GM12878 (cell line): ENCODE measurements around the gene SULF2. TPM values are rescaled to one million over a fixed set of nuclear protein-coding genes. Genes with fewer than 3 reads are reported as not detected.

ENCODE experiments used
- ATAC-seq: fragments of 200-7000 bp; cut with Tn5 transposase; 3 replicates; pipeline ENCODE4 v1.9.1; 2020; ENCODE audit warnings: mild to moderate bottlenecking, moderate library complexity
- BruUV-seq: library from RNA; stranded (reverse); fragments of 400-500 nt; replicated peaks from 2 replicates; lab custom pipeline; 2021; lab: Mats Ljungman, UMichigan
- CTCF ChIA-PET: fragments of 300-600 bp; sonication (Branson Sonifier 250); formaldehyde crosslinking; extraction: SDS; loops from one replicate; lab custom pipeline; 2021; ENCODE audit warnings: inconsistent platforms; lab: Yijun Ruan, JAX
- POLR2A ChIA-PET: fragments of 350-600 bp; formaldehyde crosslinking; extraction: SDS; loops from one replicate; lab custom pipeline; 2021; ENCODE audit warnings: inconsistent platforms; lab: Charles Lee
- RAD21 ChIA-PET: fragments of 300-600 bp; sonication (Branson Sonifier 250); formaldehyde crosslinking; loops from one replicate; lab custom pipeline; 2023; ENCODE audit warnings: antibody characterized with exemption; ENCODE audit not compliant: unreplicated experiment; lab: Charles Lee
- SMC1A ChIA-PET: fragments of 300-600 bp; sonication (Branson Sonifier 250); formaldehyde crosslinking; loops from one replicate; lab custom pipeline; 2023; ENCODE audit not compliant: unreplicated experiment, uncharacterized antibody; lab: Charles Lee
- DNase-seq: peaks from one replicate; pipeline ENCODE4 v3.0.0-alpha.2; 2011; ENCODE audit warnings: low read depth, low spot score
- FAIRE-seq: peaks from 3 replicates; lab custom pipeline; 2011; peaks lifted over from hg19 to GRCh38; lab: Jason Lieb, UNC
- H2AFZ ChIP-seq: 2 replicates; pipeline ENCODE4 v1.6.0; 2011; ENCODE audit warnings: low read depth, low read length, control low read depth; ENCODE audit not compliant: control insufficient read depth
- H3K27ac ChIP-seq: 2 replicates; pipeline ENCODE4 v1.5.1; 2011; ENCODE audit warnings: control low read depth; ENCODE audit not compliant: control insufficient read depth, insufficient read depth
- H3K27me3 ChIP-seq, 2 experiments: replicated peaks in 1 of 2; 2 replicates each; pipeline versions ENCODE4 v1.6.0 to v1.6.1; 2011; ENCODE audit warnings: low read length in 1 of 2; ENCODE audit not compliant: control insufficient read depth in 2 of 2, insufficient read depth in 2 of 2
- H3K36me3 ChIP-seq, 2 experiments: 2 replicates each; pipeline ENCODE4 v1.5.1; 2011; ENCODE audit warnings: low read length in 1 of 2; ENCODE audit not compliant: control insufficient read depth in 2 of 2, insufficient read depth in 2 of 2
- H3K4me1 ChIP-seq: 2 replicates; pipeline ENCODE4 v1.6.1; 2011; ENCODE audit warnings: mild to moderate bottlenecking, low read length, moderate library complexity, mixed read lengths; ENCODE audit not compliant: control insufficient read depth, insufficient read depth
- H3K4me2 ChIP-seq: 2 replicates; pipeline ENCODE4 v1.6.0; 2011; ENCODE audit warnings: control low read depth; ENCODE audit not compliant: control insufficient read depth, insufficient read depth
- H3K4me3 ChIP-seq: fragments of 200-600 bp; sonication (generic); 2 replicates; pipeline ENCODE4 v1.5.1; 2016
- H3K79me2 ChIP-seq: 2 replicates; pipeline ENCODE4 v1.6.0; 2011; ENCODE audit warnings: low read length; ENCODE audit not compliant: control insufficient read depth, insufficient read depth
- H3K9ac ChIP-seq: 2 replicates; pipeline ENCODE4 v1.8.0; 2011; ENCODE audit warnings: low read length, control low read depth, mixed read lengths; ENCODE audit not compliant: control insufficient read depth, insufficient read depth
- H3K9me3 ChIP-seq: replicated peaks from 3 replicates; pipeline ENCODE4 v1.5.1; 2011; ENCODE audit warnings: mild to moderate bottlenecking, low read length; ENCODE audit not compliant: control insufficient read depth, insufficient read depth
- H4K20me1 ChIP-seq: 2 replicates; pipeline ENCODE4 v1.6.0; 2011; ENCODE audit not compliant: control insufficient read depth, insufficient read depth
- IRF5 ChIP-seq: fragments of 450-650 bp; IDR thresholded peaks from 2 replicates; pipeline ENCODE4 v1.6.1; 2017; ENCODE audit warnings: borderline replicate concordance
- NFYB ChIP-seq: IDR thresholded peaks from 2 replicates; pipeline ENCODE4 v1.6.1; 2011; ENCODE audit warnings: low read depth, mild to moderate bottlenecking, low read length, improper control_type of control experiment, moderate library complexity; ENCODE audit not compliant: insufficient read depth
- RCOR1 ChIP-seq: conservative IDR thresholded peaks from 2 replicates; pipeline ENCODE4 v1.6.1; 2012; ENCODE audit warnings: low read depth, low read length, improper control_type of control experiment
- REST ChIP-seq: IDR thresholded peaks from 2 replicates; pipeline ENCODE4 v1.6.1; 2012; ENCODE audit warnings: mild to moderate bottlenecking, low read depth, low read length
- SIN3A ChIP-seq: IDR thresholded peaks from 2 replicates; pipeline ENCODE4 v1.6.1; 2012; ENCODE audit warnings: low read depth, low read length, improper control_type of control experiment
- YY1 ChIP-seq: IDR thresholded peaks from 2 replicates; pipeline ENCODE4 v1.6.1; 2011; ENCODE audit warnings: low read depth, mild to moderate bottlenecking, low read length
- ZNF274 ChIP-seq: IDR thresholded peaks from one replicate; pipeline ENCODE4 v1.8.0; 2011; ENCODE audit not compliant: insufficient read length, insufficient read depth
- WGBS: methylation state at CpG from one replicate; pipeline ENCODE4 v1.1.6; 2016; ENCODE audit warnings: low lambda C conversion rate; ENCODE audit not compliant: insufficient replicate concordance, insufficient coverage; ENCODE audit errors: missing lambda C conversion rate; 5-methylcytosine and 5-hydroxymethylcytosine counted together
- in situ Hi-C: fragments of 300-500 bp; cut with MboI; formaldehyde crosslinking; loops from 9 replicates; pipeline ENCODE4 v1.14.3; 2018; ENCODE audit warnings: mixed read lengths
- intact Hi-C: fragments of 100-400 bp; cut with micrococcal nuclease; formaldehyde crosslinking; loops from one replicate; pipeline ENCODE4 v1.14.2; 2022; ENCODE audit not compliant: unreplicated experiment
- polyA plus RNA-seq, 11 experiments: library from polyadenylated mRNA; depleted of rRNA in 4 of 11; unstranded in 6 of 11; stranded (reverse) in 5 of 11; fragments of >200 nt; fragmentation: Nextera tagmentation in 4 of 11; fragmentation: Illumina TruSeq in 1 of 11; extraction: Ambion mirVana in 4 of 11; extraction: Trizol in 1 of 11; gene quantifications; 1 replicate in 1 of 11; 2 replicates in 10 of 11; pipeline versions ENCODE4 v1.2.1 to v1.2.3, GENCODE V29; 2011 to 2016; ENCODE audit warnings: inconsistent platforms in 2 of 11, missing spikeins in 2 of 11, low read depth in 1 of 11
- total RNA-seq, 4 experiments: library from RNA; depleted of rRNA in 3 of 4; stranded (reverse); fragments of >200 nt in 3 of 4; fragmentation: Illumina TruSeq in 1 of 4; extraction: Trizol in 1 of 4; gene quantifications; 2 replicates each; pipeline versions ENCODE4 v1.2.1 to v1.2.3, GENCODE V29; 2013 to 2021

The SULF2 gene
- total and polyA plus RNA-seq, 10 of the 15 experiments (the other 5 are each of a cell fraction or from before 2014, with no cell fraction given), result 0.69 to 4.1 (median 1.6) TPM

GRCh38 chr20:47802975-47803374 lies 17.7 kb upstream of the SULF2 start:
- ATAC-seq, result no peak

More at GRCh38 chr20:47802975-47803374, 17.7 kb upstream of the SULF2 start:
- H3K79me2 ChIP-seq, result no peaks in the 10 kb centered on the region
- SMC1A ChIA-PET, result no interaction called here
- intact Hi-C loops (no loop called here), in situ Hi-C loops (no loop called here)
- H3K9me3 ChIP-seq, result no peaks in the 10 kb centered on the region
- H3K4me1 ChIP-seq, result no peaks in the 10 kb centered on the region
- no peak overlapping the region for H3K27ac ChIP-seq
- CTCF ChIA-PET, result no interaction called here
- FAIRE-seq (no peak), DNase-seq (no peak)
- TF ChIP-seq ZNF274 (no peak), IRF5 (no peak), SIN3A (no peak), YY1 (no peak), NFYB (no peak), RCOR1 (no peak), REST (no peak)
- RAD21 ChIA-PET, result no interaction called here
- no peak overlapping the region for H2AFZ ChIP-seq
- POLR2A ChIA-PET, result no interaction called here
- peaks cover 0 to 1% of the 10 kb centered on the region in 2 experiments; a peak in 1 of 4 replicates for H3K27me3 ChIP-seq
- H4K20me1 ChIP-seq, result no peaks in the 10 kb centered on the region
- BruUV-seq, result no TSS peak
- H3K4me3 ChIP-seq, result no peak overlapping the region
- 48% methylated on average over 3 of the region's 3 CpGs for WGBS
- H3K9ac ChIP-seq, result no peak overlapping the region
- H3K36me3 ChIP-seq, result no peaks in the 10 kb centered on the region
- no peak overlapping the region for H3K4me2 ChIP-seq
